WTC11 (cell line): ENCODE data around the gene RAC3.

ENCODE experiments used
- CTCF ChIP-seq: fragments of 200-600 bp; IDR thresholded peaks from 2 replicates; pipeline ENCODE4 v1.8.0; 2022; ENCODE audit warnings: antibody characterized with exemption
- MLX ChIP-seq: sonication (generic); formaldehyde crosslinking; IDR thresholded peaks from 2 replicates; pipeline ENCODE4 v1.8.1; 2023; ENCODE audit warnings: mild to moderate bottlenecking, missing genetic modification reagents, moderate library complexity
- ZBTB43 ChIP-seq: sonication (generic); formaldehyde crosslinking; IDR thresholded peaks from 2 replicates; pipeline ENCODE4 v1.8.1; 2023; ENCODE audit warnings: mild to moderate bottlenecking, missing genetic modification reagents
- TF ChIP-seq, protein P1 (sequence below): sonication (generic); formaldehyde crosslinking; IDR thresholded peaks from 2 replicates; pipeline ENCODE4 v1.8.0; 2022; ENCODE audit warnings: mild to moderate bottlenecking, missing genetic modification reagents

DNA sequence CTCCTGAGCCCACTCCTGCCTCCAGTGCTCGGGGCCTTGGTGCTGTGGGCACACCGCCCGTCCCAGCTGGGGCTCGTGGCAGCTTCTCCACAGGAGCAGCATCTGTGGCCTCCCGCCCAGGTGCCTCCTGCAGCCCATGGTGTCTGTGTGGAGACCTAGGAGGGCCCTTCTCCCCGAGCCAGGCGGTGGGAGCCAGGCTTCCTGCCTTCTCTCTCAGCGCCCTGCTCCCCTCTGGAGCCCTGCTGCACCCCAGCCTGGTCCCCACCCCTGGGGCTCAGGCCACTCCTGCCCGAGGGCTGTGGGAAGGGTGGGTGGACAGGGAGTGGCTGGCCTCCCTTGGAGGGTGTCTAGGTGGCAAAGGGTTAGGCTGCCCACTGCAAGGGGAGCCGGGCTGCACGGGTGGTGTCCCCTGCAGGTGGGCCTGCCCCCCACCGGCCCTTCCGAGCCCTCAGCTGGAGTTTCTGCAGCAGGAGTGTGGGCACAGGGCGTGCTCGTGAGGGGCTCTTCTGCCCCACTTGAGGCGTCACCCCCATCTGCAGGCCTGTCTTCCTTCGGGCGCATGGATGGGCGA lies 19.8 kb upstream of the RAC3 start:
- TF ChIP-seq CTCF (no peak), ZBTB43 (CRISPR knock-in tag) (no peak), MLX (CRISPR knock-in tag) (no peak)
- TF ChIP-seq, protein P1, sequence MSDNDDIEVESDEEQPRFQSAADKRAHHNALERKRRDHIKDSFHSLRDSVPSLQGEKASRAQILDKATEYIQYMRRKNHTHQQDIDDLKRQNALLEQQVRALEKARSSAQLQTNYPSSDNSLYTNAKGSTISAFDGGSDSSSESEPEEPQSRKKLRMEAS (CRISPR knock-in tag), result no peak
